Stimulated activated CD4-positive, alpha-beta T cell treated with anti-CD3 and anti-CD28 coated beads, Interleukin-2, amount 100 ng/mL, for 48 hours (primary cell): ENCODE results near the gene NUP214.
"Not testable (repeated sequence)": the region's sequence is repeated elsewhere in the genome, so short reads cannot be mapped to it uniquely, and the experiment has no call there.

Experiments
- DNase-seq, 2 donors: peaks; one replicate each; pipeline ENCODE4 v3.0.0-alpha.2; 2020

The NUP214 gene

DNA sequence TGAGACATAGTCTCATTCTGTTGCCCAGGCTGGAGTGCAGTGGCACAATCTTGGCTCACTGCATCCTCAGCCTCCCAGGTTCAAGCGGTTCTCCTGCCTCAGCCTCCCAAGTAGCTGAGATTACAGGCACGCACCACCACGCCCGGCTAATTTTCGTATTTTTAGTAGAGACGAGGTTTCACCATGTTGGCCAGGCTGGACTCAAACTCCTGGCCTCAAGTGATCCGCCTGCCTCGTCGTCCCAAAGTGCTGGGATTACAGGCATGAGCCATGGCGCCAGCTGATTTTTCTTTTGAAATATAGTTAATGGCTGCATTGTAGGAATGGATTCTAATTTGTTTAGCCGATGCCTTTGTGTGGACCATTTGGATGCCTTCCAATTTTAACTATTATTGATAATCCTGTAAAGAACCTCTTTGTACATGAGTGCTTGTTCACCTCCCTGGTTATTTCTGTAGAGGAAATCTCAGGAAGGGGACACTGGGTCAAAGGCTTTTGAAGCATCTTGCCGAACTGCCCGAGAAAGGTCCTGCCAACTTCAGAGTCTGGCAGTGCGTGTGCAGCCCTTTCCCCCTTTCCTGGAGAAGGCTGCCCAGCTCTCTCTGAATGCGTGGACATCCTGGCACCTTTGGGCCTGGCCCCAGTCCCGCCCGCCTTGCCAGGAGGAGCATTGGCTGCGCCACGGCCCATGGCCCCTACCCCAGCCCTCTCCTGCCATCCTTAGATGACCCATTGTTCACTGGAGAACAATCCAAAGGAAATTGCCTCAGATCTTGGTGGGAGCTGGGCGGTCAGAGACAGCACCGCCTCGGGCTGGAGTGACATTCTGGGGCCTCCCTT is 8.9 kb upstream of the NUP214 start:
- no peak for DNase-seq

DNA sequence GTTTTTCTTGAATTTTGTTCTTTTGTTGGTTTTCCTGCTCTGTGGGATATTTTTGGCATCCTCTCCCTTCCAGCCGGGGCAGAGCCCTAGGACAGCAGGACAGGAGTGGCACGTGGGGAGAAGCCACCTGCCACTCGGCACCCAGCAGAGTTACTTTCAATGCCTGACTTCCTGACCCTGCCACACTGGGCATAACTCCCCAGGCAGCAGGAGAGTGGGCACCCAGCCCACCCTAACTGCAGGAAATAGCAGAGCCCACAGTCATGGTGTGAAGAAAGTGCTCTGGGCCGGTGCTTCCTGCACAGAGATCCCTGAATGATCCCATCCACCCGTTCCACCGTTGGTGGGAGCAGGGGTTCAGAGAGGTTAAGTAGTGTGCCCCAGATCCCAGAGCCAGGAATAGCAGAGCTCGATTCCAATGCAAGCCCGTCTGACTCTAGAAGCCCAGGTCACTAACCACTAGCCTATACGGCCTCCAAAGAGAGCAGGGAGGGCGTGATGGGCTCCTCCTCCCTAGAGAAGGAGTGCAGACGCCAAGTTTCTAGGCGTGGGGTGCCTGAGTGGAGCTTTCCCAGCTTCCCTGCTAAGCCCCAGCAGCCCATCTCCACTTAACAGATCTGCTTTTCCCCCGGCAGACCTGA is 8.1 kb upstream of the NUP214 start:
- DNase-seq: no peak

DNA sequence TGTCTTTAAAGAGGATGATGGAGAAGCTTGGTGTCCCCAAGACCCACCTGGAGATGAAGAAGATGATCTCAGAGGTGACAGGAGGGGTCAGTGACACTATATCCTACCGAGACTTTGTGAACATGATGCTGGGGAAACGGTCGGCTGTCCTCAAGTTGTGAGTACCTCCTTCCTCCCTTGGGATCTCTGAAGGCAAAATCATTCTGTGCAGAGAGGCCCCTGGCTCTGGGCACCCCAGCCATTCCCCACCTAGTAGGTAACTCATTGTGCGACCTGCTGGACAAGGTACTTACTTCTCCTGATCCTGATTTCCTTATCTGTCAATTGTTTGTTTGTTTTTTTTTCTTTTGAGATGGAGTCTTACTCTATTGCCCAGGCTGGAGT is 7.6 kb upstream of the NUP214 start:
- no peak for DNase-seq

DNA sequence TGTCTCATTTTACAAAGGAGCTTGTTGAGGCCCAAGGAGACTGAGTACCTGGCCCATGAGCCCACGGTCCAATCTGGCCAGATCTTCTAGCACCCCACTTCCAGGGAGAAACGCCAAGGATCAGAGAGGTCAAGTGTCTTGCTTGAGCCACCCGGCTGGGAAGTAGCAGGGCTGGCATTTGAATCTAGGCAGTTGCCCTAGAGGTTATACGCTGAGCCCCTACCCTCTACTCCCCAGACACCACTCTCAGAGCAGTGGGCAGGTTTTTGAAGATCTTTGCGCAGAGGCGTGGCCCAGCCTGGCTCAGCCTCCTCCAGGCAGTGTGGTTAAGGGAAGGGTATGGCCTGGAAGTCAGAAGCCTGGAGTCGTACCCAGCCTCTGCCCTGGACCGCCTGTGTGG is 5.8 kb upstream of the NUP214 start:
- DNase-seq: no peak

DNA sequence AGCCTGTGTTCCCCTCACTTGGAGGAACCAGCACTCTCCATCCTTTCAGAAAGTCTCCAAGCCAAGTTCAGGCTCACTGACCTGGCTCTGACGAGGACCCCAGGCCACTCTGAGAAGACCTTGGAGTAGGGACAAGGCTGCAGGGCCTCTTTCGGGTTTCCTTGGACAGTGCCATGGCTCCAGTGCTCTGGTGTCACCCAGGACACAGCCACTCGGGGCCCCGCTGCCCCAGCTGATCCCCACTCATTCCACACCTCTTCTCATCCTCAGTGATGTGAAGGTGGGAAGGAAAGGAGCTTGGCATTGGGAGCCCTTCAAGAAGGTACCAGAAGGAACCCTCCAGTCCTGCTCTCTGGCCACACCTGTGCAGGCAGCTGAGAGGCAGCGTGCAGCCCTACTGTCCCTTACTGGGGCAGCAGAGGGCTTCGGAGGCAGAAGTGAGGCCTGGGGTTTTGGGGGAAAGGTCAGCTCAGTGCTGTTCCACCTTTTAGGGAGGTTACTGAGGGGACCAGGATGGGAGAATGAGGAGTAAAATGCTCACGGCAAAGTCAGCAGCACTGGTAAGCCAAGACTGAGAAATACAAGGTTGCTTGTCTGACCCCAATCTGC is 4.7 kb upstream of the NUP214 start:
- no peak for DNase-seq

DNA sequence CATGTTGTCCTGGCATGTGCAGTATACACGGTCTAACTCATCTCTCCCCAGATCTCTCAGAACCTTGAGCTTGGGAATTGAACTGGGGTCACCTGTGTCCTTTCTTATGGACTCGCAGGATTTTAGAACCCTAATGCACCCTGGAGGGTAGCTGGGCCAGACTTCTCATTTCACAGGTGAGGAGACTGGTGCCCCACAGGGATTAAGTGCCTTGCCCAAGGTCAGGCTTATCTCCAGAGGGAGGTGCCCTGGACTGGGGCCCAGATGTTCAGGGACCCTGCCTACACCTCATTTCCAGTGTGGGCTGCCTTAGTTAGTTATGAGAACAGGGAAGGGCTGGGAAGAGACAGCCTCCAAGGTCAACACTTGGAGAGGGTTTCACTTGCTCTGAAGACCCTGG is 4.0 kb upstream of the NUP214 start:
- DNase-seq: no peak

DNA sequence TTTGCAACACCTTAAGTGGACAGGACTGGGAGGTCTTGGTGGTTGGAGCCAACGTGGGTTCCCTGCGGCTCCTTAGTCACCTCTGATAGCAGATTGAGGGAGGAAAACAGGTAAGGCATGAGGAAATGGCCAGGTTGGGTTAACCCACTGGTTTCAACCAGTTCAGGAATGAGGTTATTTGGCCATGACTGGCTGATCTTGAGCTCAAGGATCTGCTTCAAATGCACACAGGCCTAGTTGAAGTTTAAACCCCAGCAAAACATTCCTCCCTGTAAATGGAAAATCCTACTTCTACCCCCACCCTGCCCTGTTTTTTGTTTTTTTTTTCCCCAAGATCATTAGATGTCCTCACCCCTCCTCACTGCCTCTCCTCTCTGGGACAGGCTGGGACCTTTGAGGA is 3.2 kb upstream of the NUP214 start:
- DNase-seq: no peak

DNA sequence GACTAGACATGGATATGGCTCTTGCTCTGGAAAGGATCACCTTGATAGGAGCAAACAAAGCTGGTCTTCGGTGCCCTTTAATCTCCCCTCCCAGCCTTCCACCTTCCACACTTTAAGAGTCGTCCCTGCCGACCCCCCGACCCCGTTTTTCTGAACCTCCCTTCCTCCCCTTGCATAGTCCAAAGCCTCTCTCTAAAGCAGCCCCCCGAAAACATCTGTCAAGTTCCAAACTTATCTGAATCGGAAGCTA is 423 bp upstream of the NUP214 start:
- DNase-seq: no peak

DNA sequence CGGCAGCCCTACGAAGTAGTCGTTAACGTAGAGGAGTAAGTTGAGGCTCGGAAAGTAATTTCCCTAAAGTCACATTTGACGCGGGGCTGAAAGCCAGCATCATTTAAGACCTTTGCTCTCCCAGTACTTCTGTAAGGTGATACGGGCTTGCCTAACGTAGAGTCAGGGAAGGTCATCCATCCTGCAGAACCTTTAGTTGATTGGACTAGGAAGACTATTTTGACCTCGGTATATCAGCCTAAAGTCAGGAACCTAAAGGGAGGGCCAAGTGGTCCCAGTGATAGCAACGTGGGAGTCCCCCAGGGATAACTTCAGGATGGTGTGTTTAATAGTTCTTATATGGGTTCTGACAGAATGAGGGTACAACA is 657 bp downstream of the NUP214 start:
- no peak for DNase-seq

DNA sequence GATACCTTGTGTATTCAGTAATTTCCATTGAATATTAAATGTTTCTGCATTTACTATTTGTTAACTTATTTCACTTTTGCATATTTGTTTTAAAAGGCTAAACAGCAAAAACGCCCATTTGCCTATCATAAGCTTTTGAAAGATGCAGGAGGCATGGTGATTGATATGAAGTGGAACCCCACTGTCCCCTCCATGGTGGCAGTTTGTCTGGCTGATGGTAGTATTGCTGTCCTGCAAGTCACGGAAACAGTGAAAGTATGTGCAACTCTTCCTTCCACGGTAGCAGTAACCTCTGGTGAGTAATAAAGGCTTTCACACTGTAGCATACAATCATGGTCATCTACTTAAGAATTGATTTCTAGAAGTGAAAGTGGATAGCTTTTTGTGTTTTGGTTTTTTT is 3.8 kb downstream of the NUP214 start:
- no peak for DNase-seq

DNA sequence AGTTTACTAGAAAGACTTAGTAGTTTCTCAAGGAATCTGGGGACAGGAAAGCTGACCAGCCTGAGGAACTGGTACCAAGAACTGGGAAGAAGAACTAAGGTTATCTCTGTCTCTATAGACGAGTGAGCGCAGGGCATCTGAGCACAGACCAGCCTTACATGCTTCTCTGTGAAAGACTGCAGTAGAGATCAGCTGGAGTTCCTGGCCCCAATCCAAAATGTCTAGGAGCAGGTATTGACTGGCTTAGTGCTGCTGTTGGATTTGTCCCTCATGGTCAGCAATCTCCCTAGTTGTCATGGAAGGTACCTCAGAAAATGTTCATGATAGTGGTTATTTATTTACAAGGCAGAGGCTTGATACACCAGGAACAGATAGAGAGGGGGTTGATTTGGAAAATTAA is 13.3 kb downstream of the NUP214 start:
- DNase-seq: no peak

DNA sequence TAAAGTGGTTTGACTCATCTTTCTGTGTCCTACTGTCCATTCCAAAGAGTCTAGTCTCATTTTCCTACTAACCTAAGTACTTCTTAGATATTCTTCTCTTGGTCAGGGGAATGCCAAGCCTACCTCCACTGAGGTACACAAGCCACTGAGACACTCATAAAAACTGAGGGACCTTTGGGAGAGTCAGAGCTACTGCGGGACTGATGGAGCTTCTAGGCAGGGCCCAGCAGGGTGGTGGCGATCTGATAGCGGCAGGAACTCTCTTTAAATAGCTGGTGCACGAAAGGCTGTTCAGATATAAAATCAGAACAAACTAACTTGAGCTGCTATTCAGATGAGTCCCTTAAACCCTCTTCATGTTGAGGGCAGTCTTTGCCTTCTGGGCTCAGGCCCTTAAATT is 14.7 kb downstream of the NUP214 start:
- DNase-seq: no peak

DNA sequence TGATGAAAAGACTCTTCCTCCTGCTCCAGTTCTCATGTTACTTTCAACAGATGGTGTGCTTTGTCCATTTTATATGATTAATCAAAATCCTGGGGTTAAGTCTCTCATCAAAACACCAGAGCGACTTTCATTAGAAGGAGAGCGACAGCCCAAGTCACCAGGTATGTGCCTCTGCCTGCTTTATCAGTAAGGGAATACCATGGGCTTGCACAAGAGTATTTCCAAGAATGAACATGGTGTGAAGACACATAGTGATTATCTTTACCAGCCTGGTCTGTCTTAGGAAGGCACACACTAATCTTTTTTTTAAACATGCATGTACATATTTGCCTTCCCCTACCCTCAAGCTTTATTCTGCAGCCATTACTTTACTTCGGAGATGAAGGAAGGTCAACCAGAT is 15.2 kb downstream of the NUP214 start:
- DNase-seq: no peak

DNA sequence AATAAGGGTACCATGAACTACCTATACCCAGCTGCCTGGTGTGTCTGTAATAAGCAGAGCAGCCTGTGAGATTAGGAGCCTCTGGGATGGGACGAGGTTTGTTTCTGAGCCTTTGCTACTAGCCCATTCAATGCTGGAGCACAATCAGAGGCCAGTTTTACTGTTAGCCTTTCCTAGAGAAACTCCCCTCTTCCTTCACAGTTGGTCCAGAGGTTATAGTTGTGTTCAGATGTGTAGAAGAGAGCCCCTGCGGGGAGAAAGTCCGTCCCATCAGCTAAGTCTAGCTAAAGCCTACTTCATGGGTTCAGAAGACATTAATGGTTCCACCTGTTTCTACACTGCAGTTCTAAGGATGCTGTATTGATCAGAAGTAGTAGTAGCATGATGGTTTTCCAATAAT is 16.8 kb downstream of the NUP214 start:
- no peak for DNase-seq

DNA sequence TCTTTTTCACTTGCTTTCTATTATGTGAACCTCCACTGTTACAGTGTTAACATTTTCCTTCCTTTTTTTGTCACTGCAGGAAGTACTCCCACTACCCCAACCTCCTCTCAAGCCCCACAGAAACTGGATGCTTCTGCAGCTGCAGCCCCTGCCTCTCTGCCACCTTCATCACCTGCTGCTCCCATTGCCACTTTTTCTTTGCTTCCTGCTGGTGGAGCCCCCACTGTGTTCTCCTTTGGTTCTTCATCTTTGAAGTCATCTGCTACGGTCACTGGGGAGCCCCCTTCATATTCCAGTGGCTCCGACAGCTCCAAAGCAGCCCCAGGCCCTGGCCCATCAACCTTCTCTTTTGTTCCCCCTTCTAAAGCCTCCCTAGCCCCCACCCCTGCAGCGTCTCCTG is 18.8 kb downstream of the NUP214 start:
- no peak for DNase-seq

DNA sequence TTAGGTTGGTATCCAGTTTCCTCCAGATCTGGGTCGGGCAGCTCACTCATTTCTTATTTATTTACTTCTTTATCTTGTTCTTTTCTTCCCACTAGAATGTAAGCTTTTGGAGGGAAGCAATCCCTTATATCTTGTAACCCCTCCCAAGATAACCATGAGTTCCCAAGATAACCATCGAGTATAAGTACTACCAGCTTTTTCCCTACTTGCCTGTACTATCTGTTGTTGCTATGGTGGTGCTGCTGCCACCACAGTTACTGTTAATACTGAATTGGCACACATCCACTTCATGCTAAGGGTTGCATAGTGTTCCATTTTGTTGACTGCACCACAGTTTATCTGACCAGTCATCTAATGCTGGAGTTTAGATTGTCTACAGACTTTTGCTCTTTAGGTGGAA is 19.9 kb downstream of the NUP214 start:
- DNase-seq: no peak

DNA sequence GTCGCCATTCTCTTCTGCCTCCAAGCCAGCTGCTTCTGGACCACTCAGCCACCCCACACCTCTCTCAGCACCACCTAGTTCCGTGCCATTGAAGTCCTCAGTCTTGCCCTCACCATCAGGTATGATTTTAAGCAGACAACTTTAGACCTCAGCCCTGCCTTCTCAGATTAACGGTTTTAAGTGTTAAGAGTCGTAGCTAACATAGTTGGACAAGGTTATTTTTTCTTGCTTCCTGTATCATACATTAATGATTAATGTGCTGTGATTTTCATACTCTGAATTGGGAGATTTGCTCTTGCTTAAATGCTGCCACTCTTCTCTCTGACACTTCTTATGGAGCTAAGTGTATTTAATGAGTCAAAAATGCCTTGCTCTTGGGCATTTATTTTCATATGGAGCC is 20.8 kb downstream of the NUP214 start:
- DNase-seq: no peak

DNA sequence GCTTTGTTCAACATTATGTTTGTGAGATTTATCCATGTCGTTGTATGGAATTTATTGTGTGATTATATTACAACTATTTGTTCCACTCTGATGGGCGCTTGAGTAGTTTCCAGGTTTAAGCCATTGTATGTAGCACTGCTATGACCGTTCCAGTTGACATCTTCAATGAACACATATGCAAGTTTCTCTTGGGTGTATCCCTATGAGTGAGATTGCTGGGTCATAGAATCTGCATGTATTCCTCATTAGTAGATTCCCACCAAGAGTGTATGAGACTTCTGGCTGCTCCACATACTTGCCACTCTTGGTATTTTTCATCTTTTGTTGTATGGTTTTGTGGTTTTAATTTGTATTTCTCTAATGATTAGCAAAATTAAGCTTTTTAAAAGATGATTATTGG is 22.9 kb downstream of the NUP214 start:
- DNase-seq: no peak

DNA sequence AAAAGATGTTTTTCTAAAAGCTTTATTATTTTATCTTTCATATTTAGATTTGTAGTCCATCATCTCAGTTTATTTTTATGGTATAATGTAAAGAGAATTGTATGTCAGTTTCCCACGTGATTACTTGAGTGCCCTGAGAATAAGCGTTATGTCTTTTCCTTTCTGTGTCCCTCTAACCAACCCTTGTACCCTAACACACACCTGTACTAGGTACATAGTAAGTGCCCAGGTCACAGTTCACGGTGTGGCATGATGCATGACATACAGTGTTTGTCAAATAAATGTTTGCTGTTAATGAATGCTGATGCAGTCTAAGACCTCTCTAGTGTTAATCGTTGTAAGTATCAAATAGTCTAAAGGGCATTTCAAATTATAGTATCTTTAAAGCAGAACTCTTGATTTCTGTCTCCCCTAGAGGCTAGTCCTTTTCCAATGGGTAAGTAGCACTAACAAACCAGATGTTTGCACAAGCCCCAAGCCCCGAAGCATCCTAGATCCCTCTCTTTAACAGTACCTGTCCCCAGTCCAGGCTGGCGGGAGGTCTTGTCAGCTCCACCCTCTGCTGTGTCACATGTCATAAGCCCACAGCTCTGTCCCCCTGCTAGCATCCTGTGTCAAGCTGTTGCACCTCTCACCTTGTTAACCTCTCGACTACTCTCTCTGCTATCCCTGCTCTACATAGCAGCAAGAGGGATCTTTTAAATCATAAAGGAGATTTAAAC is 23.7 kb downstream of the NUP214 start:
- no peak for DNase-seq

DNA sequence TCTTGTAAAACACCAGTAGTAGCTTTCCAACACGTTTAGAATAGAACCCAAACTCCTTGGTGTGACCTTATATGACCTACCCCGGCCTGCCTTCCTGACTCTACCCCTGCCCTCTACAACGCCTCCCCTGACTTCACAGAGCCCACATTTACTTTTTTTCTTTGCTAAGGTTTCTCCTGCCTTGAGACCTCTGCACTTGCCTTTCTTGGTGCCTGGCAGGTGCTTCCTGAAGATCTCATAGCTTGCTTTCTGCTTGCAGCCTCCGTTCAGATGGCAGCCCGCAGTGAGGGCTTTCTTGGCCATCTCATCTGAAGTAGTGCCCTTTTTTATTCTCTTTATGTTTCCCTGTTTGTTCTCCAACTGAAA is 24.3 kb downstream of the NUP214 start:
- DNase-seq: no peak

DNA sequence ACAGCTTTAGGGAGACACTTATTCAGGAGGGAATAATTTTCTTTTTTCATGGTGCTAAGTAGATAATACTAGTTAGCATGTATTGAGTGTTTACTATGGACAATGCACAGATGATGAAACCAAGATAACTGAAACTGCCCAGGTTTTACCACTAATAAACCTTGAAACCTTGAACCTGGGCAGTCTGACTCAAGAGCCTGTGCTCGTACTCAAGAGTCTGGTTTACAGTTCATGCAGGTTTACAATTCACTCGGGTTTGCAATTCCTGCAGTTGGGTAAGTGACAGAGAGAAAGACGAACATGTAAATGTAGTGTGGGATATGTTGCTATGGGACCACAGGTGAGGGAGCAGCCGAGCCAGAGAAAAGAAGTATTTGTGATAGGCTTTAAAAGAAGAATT is 28.2 kb downstream of the NUP214 start:
- DNase-seq: no peak

DNA sequence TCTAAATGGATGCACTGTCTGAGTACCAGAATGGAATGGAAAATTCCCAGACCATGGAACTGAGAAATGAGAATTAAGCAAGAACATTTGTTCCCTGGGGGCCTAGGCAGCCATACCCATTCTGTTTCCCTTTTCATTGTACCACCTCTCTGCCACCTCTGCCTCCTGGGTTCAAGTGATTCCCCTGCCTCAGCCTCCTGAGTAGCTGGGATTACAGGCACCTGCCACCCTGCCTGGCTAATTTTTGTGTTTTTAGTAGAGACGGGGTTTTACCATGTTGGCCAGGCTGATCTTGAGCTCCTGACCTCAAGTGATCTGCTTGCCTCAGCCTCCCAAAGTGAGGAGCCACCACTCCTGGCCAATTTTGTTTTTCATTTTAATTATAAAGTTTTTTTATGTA is 33.3 kb downstream of the NUP214 start:
- DNase-seq: not testable (repeated sequence)

DNA sequence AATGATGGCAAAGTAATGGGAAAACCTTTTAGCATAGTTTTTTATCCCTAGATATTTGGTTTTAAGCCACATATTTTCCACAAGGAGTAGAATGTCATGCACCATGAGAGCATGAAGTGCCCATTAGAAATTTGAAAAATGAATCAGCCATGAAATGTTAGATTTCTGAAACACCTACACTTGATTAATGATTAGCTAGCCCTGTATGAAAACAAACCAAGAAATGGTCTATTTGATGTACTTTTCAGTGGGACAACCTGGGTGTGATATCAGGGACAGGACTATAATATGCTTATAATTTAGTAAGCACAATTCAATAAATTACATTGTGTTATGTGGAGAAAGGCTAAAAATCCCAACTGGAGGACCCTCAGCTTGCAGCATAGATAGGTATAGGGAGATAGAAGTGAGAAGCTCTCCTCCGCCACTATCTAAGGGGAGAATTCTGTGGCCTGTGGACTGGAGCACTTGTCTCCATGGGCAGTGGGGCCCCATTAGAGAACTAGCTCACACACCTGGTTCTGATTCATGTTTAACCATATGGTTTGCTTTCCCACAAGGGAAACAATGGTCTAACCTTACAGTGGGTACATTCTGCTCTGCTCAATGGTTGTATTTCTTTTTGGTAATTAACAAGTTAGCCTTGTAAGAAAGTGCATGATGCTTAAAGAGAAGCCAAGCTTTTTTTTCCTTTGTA is 35.2 kb downstream of the NUP214 start:
- DNase-seq: no peak

DNA sequence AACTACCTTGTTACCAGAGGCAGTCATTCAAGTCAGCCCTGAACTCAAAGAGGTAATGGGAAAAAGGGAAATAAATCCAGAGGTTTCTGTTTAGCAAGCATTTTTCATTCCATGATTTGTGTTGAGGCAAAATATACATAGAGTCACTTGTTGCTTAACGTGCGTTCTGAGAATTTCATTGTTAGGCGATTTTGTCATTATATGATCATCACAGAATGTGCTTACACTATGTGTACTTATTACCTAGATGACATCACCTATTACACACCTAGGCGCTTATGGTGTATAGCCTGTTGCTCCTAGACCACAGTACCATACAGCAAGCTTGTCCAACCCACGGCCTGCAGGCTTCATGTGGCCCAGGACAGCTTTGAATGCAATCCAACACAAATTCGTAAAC is 36.2 kb downstream of the NUP214 start:
- DNase-seq: no peak
